Kidney epithelial cell (primary cell): ENCODE measurements around the gene IFT88. TPM values are rescaled to one million over a fixed set of nuclear protein-coding genes. Genes with fewer than 3 reads are reported as not detected.

Experiments
- DNase-seq: peaks from one replicate; pipeline ENCODE4 v3.0.0-alpha.2; 2010; ENCODE audit warnings: low read depth
- H3K27me3 ChIP-seq: 2 replicates; pipeline ENCODE4 v1.6.0; 2011; ENCODE audit warnings: low read length; ENCODE audit not compliant: control insufficient read depth, insufficient read depth
- H3K36me3 ChIP-seq: 2 replicates; pipeline ENCODE4 v1.5.1; 2011; ENCODE audit warnings: low read length; ENCODE audit not compliant: control insufficient read depth, insufficient read depth
- H3K4me3 ChIP-seq: 2 replicates; pipeline ENCODE4 v1.5.1; 2011; ENCODE audit warnings: low read depth, mild to moderate bottlenecking, control low read depth, low read length
- total RNA-seq: library from RNA; depleted of rRNA; stranded (reverse); fragments of >200 nt; gene quantifications from 2 replicates; pipeline ENCODE4 v1.2.3, GENCODE V29; 2015
- TF ChIP-seq, protein P1 (sequence below): IDR thresholded peaks from 2 replicates; pipeline ENCODE4 v1.5.1; 2011; ENCODE audit warnings: mild to moderate bottlenecking, moderate library complexity, low read length, control low read depth, inconsistent platforms; ENCODE audit not compliant: insufficient read depth, poor library complexity, severe bottlenecking

The IFT88 gene
- total RNA-seq, 1 donor from 2014 or later = 12.2 TPM

DNA sequence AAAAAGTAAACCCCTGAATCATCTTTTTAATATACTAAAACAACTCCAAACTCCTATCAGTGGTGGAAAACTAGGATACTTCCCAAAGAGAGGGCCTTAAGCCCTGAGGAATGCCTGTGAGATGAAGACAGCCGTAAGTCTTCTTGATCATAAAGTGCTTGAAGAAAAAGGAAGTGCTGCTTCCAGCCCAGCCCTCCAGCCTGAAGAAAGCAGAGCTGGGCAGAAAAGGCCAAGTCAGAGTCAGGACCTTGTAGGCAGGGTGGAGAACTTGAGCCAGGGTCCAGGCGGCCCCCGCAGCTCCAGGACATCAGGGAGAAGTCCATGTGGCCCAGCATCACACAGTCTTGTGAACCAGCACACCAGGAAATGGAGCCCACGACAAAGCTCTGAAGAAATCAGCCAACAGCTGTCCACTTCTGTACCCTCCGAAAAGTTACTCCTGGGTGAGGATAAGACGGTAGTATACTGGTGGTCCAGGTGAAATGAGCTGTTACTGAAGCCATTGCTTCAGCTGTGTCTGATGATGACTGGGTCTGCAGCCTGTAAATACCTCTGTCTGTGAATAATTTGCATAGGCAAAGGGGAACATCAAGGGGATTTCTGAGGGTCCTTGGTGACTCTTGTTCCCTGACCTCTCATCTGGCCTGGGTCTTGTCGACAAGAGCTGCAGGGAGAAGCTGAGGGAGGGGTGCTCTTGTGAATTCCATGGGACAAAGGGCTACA is 22.6 kb upstream of the IFT88 start:
- no peak overlapping the region for H3K4me3 ChIP-seq
- no peaks in the 10 kb centered on the region for H3K27me3 ChIP-seq
- TF ChIP-seq, protein P1, sequence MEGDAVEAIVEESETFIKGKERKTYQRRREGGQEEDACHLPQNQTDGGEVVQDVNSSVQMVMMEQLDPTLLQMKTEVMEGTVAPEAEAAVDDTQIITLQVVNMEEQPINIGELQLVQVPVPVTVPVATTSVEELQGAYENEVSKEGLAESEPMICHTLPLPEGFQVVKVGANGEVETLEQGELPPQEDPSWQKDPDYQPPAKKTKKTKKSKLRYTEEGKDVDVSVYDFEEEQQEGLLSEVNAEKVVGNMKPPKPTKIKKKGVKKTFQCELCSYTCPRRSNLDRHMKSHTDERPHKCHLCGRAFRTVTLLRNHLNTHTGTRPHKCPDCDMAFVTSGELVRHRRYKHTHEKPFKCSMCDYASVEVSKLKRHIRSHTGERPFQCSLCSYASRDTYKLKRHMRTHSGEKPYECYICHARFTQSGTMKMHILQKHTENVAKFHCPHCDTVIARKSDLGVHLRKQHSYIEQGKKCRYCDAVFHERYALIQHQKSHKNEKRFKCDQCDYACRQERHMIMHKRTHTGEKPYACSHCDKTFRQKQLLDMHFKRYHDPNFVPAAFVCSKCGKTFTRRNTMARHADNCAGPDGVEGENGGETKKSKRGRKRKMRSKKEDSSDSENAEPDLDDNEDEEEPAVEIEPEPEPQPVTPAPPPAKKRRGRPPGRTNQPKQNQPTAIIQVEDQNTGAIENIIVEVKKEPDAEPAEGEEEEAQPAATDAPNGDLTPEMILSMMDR = no peak
- DNase-seq = no peak
- H3K36me3 ChIP-seq = no peaks in the 10 kb centered on the region

- TF ChIP-seq, protein P1 = no peak
- Histone ChIP-seq H3K36me3 (no peaks in the 10 kb centered on the region), H3K4me3 (no peak overlapping the region), H3K27me3 (no peaks in the 10 kb centered on the region)
- DNase-seq = no peak
Observed at GRCh38 chr13:20546556-20546955, 20.4 kb upstream of the IFT88 start.

GRCh38 chr13:20547479-20547908 is 19.5 kb upstream of the IFT88 start:
- TF ChIP-seq, protein P1 = no peak
- Histone ChIP-seq H3K27me3 (no peaks in the 10 kb centered on the region), H3K36me3 (no peaks in the 10 kb centered on the region), H3K4me3 (no peak overlapping the region)
- DNase-seq = no peak

DNA sequence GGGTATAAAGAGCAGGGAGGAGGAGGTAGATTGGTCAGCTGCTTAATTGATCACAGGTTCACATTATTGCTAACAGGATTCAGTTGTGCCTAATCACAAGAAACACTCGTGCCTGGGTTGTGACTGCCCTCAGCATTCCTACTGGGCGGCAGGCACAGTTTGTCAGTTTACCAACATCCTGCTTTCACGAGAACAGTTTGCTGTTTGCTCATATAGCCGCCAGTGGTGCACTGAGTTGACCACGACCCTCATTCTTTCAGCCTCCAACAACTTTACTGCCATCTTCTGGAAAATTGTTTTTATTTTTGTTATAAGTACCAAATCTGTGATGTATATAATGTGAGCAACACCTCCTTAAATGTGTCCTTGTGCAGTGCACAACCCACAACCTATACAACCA is 16.2 kb upstream of the IFT88 start:
- DNase-seq = no peak
- TF ChIP-seq, protein P1 = no peak
- Histone ChIP-seq H3K36me3 (no peaks in the 10 kb centered on the region), H3K27me3 (no peaks in the 10 kb centered on the region), H3K4me3 (no peak overlapping the region)

DNA sequence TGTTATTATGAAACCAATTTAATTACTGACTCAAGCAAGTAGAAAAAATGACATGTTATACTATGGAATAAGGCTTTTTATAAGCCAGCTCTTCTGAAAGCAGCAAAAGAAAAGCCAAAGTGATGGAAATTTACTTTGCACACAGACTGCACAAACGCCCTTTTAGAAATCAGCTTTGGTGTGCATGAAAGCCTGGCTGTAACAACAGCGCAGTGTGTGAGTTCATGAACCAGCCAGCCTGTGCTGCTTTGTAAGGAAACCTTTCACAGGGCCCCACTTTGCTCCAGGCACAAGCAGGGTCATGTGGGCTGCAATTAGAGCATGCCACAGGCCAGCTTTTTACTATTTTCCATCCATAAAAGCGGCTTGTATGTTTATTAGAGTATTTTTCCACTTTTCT is 13.6 kb upstream of the IFT88 start:
- DNase-seq = no peak
- Histone ChIP-seq H3K36me3 (no peaks in the 10 kb centered on the region), H3K4me3 (no peak overlapping the region), H3K27me3 (no peaks in the 10 kb centered on the region)
- TF ChIP-seq, protein P1 = no peak

DNA sequence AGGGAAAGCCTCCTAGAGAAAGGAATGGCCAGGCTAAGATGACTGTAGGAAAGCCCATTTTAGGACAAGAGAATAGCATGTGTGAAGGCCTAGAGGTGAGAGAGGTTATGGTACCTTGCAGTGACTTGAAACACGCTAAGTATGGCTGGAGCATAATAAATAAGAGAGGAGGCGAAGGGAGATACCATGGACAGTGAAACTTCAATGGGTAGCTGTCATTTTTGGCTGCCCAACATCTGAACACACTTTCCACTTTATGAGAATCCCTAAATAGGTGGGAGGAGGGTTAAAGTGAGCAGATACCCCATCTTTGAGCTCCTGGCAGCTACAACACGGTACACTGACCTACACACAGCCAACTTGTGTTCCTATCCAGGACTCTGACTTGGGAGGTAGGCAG is 8.0 kb upstream of the IFT88 start:
- TF ChIP-seq, protein P1 = no peak
- DNase-seq = no peak
- Histone ChIP-seq H3K4me3 (no peak overlapping the region), H3K27me3 (no peaks in the 10 kb centered on the region), H3K36me3 (no peaks in the 10 kb centered on the region)
